HG02642 (cell line): ENCODE data around the gene C2orf81.

Experiments used
- ATAC-seq: cut with Tn5 transposase; IDR thresholded peaks from one replicate; pipeline ENCODE4 v1.9.1; 2021; ENCODE audit warnings: mild to moderate bottlenecking; ENCODE audit not compliant: unreplicated experiment, poor library complexity

The C2orf81 gene

DNA sequence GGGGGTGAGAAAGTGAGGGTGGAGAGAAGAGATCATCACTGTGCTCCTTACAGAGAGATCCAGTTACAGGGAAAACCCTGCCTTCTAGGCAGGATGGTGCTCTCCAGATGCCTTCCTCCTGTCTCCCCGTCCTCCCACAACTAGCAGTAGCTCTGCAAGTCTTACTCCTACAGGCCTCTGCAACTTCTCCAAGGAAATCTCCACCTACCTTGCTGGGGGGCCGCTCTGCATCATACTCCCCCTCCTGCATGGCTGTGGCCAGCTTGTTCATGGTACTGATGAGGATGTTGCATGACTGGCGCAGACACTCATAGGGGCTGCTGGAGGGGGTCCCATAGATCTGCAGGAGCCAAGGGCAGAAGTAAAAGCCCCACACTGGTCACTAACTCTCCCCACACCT lies 55.4 kb downstream of the C2orf81 start:
- ATAC-seq, result no peak

DNA sequence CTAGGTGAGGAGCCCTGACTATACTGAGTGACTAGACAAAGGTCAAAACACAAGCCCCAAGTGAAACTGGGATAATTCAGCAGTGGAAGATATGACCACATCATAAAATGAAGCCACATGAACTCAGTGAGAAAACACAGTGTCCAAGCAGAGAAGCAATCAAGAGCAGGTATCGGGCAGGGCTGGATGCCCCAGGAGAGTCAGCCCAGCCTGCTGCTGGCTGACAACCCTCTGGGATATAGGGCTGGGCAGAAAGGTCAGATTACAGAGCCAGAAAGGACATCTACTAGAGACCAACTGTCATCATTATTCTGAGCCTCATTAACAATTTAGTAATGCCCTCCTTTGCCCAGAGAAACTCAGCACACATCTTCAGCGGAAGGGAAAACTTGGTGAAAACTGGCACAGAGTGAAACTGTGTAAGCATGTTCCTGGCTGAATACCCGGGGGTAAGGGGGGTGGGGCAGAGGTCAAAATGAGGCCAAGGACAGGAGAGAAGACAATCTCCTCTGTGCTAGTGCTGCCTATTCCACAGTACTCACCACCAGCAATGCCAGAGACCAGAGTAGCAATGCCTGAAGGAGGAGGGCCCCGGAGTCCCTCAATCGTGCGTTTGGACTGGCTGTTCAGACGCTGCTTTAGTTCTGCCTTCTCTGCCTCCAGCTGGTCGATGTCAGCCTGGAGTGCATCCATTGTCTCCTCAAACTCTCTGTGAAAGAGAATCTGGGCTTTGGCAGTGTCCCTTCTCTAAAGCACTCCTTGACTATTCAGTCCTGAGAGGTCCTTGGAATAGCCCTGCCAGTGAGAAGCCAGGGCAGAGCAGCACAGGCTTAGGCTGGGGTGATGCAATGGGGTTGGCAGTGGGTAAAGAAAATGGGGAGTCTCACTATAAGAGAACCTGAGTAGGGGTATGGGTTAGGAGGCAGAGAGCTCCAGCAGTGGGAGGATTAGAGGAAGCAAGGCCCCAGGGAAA lies 56.6 kb downstream of the C2orf81 start:
- no peak for ATAC-seq
